Right lobe of liver (tissue), 6 donors: Measurements from ENCODE around the gene UBE3D. TPM values are rescaled to one million over a fixed set of nuclear protein-coding genes. Genes with fewer than 3 reads are reported as not detected.
"Not testable (repeated sequence)": the region's sequence is repeated elsewhere in the genome, so short reads cannot be mapped to it uniquely, and the experiment has no call there.

Experiments used
- ATAC-seq, 4 donors: fragments of 200-7000 bp; cut with Tn5 transposase; one replicate each; pipeline ENCODE4 v1.9.1; 2020; ENCODE audit warnings: mild to moderate bottlenecking in 4 of 4, moderate library complexity in 4 of 4
- DNase-seq, 3 donors: peaks; one replicate each; pipeline ENCODE4 v3.0.0-alpha.2; 2020
- H3K27ac ChIP-seq, 3 donors: fragments of 200-600 bp; one replicate each; pipeline ENCODE4 v1.8.0; 2022
- H3K27me3 ChIP-seq, 2 donors: fragments of 200-600 bp; one replicate each; pipeline ENCODE4 v1.8.0; 2022
- H3K36me3 ChIP-seq, 4 donors: fragments of 200-600 bp; sonication (generic) in 1 of 4; one replicate each; pipeline versions ENCODE4 v1.5.1 to v1.8.0; 2017 to 2022; ENCODE audit warnings: control low read depth in 1 of 4
- H3K4me1 ChIP-seq, 4 donors: fragments of 200-600 bp; sonication (generic) in 1 of 4; one replicate each; pipeline versions ENCODE4 v1.5.1 to v1.8.0; 2017 to 2022; ENCODE audit warnings: control low read depth in 1 of 4
- H3K4me3 ChIP-seq, 3 donors: fragments of 200-600 bp; one replicate each; pipeline ENCODE4 v1.8.0; 2022
- H3K9me3 ChIP-seq, 4 donors: fragments of 200-600 bp; sonication (generic) in 1 of 4; one replicate each; pipeline versions ENCODE4 v1.5.1 to v1.8.0; 2017 to 2022; ENCODE audit warnings: control low read depth in 1 of 4
- CTCF ChIP-seq, 4 donors: fragments of 200-600 bp in 3 of 4; fragments of 450-650 bp in 1 of 4; IDR thresholded peaks; one replicate each; pipeline versions ENCODE4 v1.5.1 to v1.8.0; 2016 to 2022; ENCODE audit warnings: antibody characterized with exemption in 4 of 4, mild to moderate bottlenecking in 2 of 4
- POLR2A ChIP-seq: fragments of 450-650 bp; IDR thresholded peaks from one replicate; pipeline ENCODE4 v1.6.1; 2017; ENCODE audit warnings: antibody characterized with exemption, mild to moderate bottlenecking
- WGBS: methylation state at CpG from one replicate; pipeline ENCODE4 v1.1.6; 2018; ENCODE audit warnings: low coverage, low lambda C conversion rate; ENCODE audit not compliant: insufficient coverage; ENCODE audit errors: missing lambda C conversion rate; 5-methylcytosine and 5-hydroxymethylcytosine counted together
- intact Hi-C, 2 donors: fragments of 100-400 bp; cut with DNase I; formaldehyde crosslinking; loops; one replicate each; pipeline versions ENCODE4 v1.11.2 to v1.14.1; 2022
- total RNA-seq, 6 experiments: library from RNA; depleted of rRNA in 2 of 6; stranded (reverse); fragments of >200 nt in 2 of 6; fragmentation: NEBNext Ultra II Directional in 3 of 6; extraction: Animal tissue kit (Norgen Biotek cat#: 25700) in 3 of 6; gene quantifications; one replicate each; pipeline versions ENCODE4 v1.1.0 to v1.2.4, GENCODE V29; 2016 to 2023
- donor health status: DM: no; HTN: yes; CAD: no.
- donor health status: DM: no; HTN: no; CAD: no.
- donor health status: DM: no; HTN: no; CAD: no.
- donor health status: DM: no; HTN: yes; CAD: no.
- donor health status: DM: no; HTN: yes; CAD: no.

UBE3D gene
- total RNA-seq, 6 experiments from 2014 or later, result 1.6 to 4.8 (median 2.1) TPM

- no peak overlapping the region for H3K27ac ChIP-seq
- no peaks in the 10 kb centered on the region for H3K36me3 ChIP-seq
- 94% methylated on average over 2 of the region's 2 CpGs for WGBS
- H3K4me3 ChIP-seq, result no peak overlapping the region
- H3K4me1 ChIP-seq, result no peaks in the 10 kb centered on the region
- H3K27me3 ChIP-seq, result no peaks in the 10 kb centered on the region
- H3K9me3 ChIP-seq, result no peaks in the 10 kb centered on the region
- TF ChIP-seq CTCF (IDR thresholded peaks at IDR 0.05), result no peak
- no peak for TF ChIP-seq POLR2A
- DNase-seq (no peak), ATAC-seq (no peak)
- intact Hi-C loops, result no loop called here
These were observed 163.4 kb downstream of the UBE3D start for GRCh38 chr6:82902290-82902689.

GRCh38 chr6:82894653-82895259 is 170.9 kb downstream of the UBE3D start:
- ATAC-seq, result peak in 1 of 4 donors; percentile 54

GRCh38 chr6:82893889-82894652 is 171.6 kb downstream of the UBE3D start:
- intact Hi-C loops, result no loop called here
- TF ChIP-seq CTCF (IDR thresholded peaks at IDR 0.05) (no peak), POLR2A (no peak)
- Histone ChIP-seq H3K27me3 (no peaks in the 10 kb centered on the region), H3K4me1 (no peaks in the 10 kb centered on the region), H3K9me3 (no peaks in the 10 kb centered on the region), H3K27ac (no peak overlapping the region), H3K36me3 (no peaks in the 10 kb centered on the region), H3K4me3 (no peak overlapping the region)
- 85% methylated on average over 9 of the region's 9 CpGs for WGBS
- DNase-seq, result no peak
- ATAC-seq, result no peak

More at GRCh38 chr6:82894653-82895259, 170.9 kb downstream of the UBE3D start:
- WGBS, result 81% methylated on average over 6 of the region's 6 CpGs
- Histone ChIP-seq H3K9me3 (no peaks in the 10 kb centered on the region), H3K36me3 (no peaks in the 10 kb centered on the region), H3K4me3 (no peak overlapping the region), H3K4me1 (no peaks in the 10 kb centered on the region), H3K27me3 (no peaks in the 10 kb centered on the region), H3K27ac (no peak overlapping the region)
- intact Hi-C loops, result no loop called here
- TF ChIP-seq POLR2A (no peak), CTCF (IDR thresholded peaks at IDR 0.05) (no peak)
- no peak for DNase-seq

GRCh38 chr6:82891503-82891902 is 174.1 kb downstream of the UBE3D start:
- H3K4me3 ChIP-seq, DNase-seq, intact Hi-C loops, H3K4me1 ChIP-seq, H3K36me3 ChIP-seq, H3K27me3 ChIP-seq, ATAC-seq, H3K27ac ChIP-seq, H3K9me3 ChIP-seq: not testable (repeated sequence)
- WGBS, result 44% methylated on average over 1 of the region's 3 CpGs

- H3K9me3 ChIP-seq, result no peaks in the 10 kb centered on the region
- no peaks in the 10 kb centered on the region for H3K4me1 ChIP-seq
- TF ChIP-seq CTCF (IDR thresholded peaks at IDR 0.05) (no peak), POLR2A (no peak)
- H3K27ac ChIP-seq, result no peak overlapping the region
- ATAC-seq, result no peak
- no peak for DNase-seq
- no peaks in the 10 kb centered on the region for H3K36me3 ChIP-seq
- H3K27me3 ChIP-seq, result no peaks in the 10 kb centered on the region
- no peak overlapping the region for H3K4me3 ChIP-seq
- intact Hi-C loops, result no loop called here
These were observed 174.6 kb downstream of the UBE3D start for GRCh38 chr6:82891076-82891475.
